ENCODE data around the gene CCRL2.

DNA sequence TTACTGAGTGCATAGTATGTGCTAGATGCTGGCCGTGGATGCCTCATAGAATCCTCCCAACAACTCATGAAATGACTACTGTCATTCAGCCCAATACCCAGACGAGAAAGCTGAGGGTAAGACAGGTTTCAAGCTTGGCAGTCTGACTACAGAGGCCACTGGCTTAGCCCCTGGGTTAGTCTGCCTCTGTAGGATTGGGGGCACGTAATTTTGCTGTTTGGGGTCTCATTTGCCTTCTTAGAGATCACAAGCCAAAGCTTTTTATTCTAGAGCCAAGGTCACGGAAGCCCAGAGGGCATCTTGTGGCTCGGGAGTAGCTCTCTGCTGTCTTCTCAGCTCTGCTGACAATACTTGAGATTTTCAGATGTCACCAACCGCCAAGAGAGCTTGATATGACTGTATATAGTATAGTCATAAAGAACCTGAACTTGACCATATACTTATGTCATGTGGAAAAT lies 37.4 kb upstream of the CCRL2 start:
- TF ChIP-seq, protein P1, sequence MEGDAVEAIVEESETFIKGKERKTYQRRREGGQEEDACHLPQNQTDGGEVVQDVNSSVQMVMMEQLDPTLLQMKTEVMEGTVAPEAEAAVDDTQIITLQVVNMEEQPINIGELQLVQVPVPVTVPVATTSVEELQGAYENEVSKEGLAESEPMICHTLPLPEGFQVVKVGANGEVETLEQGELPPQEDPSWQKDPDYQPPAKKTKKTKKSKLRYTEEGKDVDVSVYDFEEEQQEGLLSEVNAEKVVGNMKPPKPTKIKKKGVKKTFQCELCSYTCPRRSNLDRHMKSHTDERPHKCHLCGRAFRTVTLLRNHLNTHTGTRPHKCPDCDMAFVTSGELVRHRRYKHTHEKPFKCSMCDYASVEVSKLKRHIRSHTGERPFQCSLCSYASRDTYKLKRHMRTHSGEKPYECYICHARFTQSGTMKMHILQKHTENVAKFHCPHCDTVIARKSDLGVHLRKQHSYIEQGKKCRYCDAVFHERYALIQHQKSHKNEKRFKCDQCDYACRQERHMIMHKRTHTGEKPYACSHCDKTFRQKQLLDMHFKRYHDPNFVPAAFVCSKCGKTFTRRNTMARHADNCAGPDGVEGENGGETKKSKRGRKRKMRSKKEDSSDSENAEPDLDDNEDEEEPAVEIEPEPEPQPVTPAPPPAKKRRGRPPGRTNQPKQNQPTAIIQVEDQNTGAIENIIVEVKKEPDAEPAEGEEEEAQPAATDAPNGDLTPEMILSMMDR (conservative IDR thresholded peaks at IDR 0.05; ENCODE audit: low read depth, low read length) = no peak
- TF ChIP-seq MAFK (IDR thresholded peaks at IDR 0.05; ENCODE audit: low read depth, low read length) (no peak), RAD21 (IDR thresholded peaks at IDR 0.05; ENCODE audit: low read length) (no peak), BHLHE40 (IDR thresholded peaks at IDR 0.05; ENCODE audit: low read depth, low read length) (no peak), POLR2A (IDR thresholded peaks at IDR 0.05; ENCODE audit: low read depth, low read length) (no peak), CEBPB (IDR thresholded peaks at IDR 0.05; ENCODE audit: low read depth, low read length) (no peak), RCOR1 (IDR thresholded peaks at IDR 0.05; ENCODE audit: insufficient replicate concordance, low read length) (no peak), MAZ (IDR thresholded peaks at IDR 0.05; ENCODE audit: borderline replicate concordance, low read depth, low read length) (no peak), SMC3 (IDR thresholded peaks at IDR 0.05; ENCODE audit: low read depth, low read length) (no peak), RFX5 (IDR thresholded peaks at IDR 0.05; ENCODE audit: low read depth, low read length) (no peak), CHD1 (IDR thresholded peaks at IDR 0.05; ENCODE audit: low read depth, low read length) (no peak), MXI1 (IDR thresholded peaks at IDR 0.05; ENCODE audit: borderline replicate concordance, low read depth, low read length) (no peak), ELK1 (IDR thresholded peaks at IDR 0.05; ENCODE audit: borderline replicate concordance, low read depth, low read length) (no peak)
- TF ChIP-seq, protein P2, sequence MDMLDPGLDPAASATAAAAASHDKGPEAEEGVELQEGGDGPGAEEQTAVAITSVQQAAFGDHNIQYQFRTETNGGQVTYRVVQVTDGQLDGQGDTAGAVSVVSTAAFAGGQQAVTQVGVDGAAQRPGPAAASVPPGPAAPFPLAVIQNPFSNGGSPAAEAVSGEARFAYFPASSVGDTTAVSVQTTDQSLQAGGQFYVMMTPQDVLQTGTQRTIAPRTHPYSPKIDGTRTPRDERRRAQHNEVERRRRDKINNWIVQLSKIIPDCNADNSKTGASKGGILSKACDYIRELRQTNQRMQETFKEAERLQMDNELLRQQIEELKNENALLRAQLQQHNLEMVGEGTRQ (IDR thresholded peaks at IDR 0.05; ENCODE audit: low read depth, low read length) = no peak
